OCI-LY3 (cell line): Measurements from ENCODE around the gene NCAM2.

Source experiments
- EZH2phosphoT487 ChIP-seq: fragments of 200-600 bp; shearing (Covaris generic); IDR thresholded peaks from 2 replicates; pipeline ENCODE4 v1.6.1; 2018; ENCODE audit warnings: antibody characterized with exemption, mixed run types, low read depth
- TF ChIP-seq, protein P1 (sequence below): fragments of 200-600, 300-600 bp; sonication (generic); IDR thresholded peaks from 2 replicates; pipeline ENCODE4 v1.5.1; 2014; ENCODE audit warnings: antibody characterized with exemption, low read length, low read depth

DNA sequence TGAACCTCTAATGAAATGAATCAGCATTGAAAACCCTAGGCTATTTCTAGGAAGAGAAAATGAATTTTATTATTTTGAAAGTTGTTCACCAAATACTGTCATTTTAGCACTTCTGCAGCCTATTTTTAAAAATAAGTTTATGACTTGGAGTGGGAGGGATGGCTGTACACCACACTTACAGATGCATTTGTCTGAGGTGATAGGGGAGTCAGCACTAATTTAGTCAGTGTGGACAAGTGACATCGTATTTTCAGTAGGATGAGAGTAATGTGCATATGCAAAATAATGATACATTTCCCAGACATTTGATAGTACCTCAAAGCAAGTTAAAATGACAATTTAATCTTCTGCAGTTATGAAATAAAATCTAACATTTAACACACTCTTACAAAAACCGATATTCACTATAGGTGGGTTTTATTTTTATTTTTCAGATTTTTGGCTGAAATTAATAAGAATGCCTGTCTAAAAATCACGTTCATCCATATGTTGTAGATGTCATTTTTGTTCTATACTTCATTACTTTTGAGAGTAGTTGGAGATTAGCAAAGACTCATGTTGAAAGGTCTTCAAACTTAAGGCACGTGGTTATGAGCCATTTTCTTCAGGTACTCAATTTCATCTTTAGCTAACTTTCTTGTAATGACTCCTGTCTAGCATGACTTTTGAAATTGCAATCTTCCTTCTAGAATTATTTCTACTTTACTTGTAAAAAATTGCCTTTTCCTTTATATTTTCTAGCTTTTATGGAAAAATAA, 186.7 kb downstream of the NCAM2 start:
- TF ChIP-seq, protein P1, sequence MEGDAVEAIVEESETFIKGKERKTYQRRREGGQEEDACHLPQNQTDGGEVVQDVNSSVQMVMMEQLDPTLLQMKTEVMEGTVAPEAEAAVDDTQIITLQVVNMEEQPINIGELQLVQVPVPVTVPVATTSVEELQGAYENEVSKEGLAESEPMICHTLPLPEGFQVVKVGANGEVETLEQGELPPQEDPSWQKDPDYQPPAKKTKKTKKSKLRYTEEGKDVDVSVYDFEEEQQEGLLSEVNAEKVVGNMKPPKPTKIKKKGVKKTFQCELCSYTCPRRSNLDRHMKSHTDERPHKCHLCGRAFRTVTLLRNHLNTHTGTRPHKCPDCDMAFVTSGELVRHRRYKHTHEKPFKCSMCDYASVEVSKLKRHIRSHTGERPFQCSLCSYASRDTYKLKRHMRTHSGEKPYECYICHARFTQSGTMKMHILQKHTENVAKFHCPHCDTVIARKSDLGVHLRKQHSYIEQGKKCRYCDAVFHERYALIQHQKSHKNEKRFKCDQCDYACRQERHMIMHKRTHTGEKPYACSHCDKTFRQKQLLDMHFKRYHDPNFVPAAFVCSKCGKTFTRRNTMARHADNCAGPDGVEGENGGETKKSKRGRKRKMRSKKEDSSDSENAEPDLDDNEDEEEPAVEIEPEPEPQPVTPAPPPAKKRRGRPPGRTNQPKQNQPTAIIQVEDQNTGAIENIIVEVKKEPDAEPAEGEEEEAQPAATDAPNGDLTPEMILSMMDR, result no peak
- no peak for TF ChIP-seq EZH2phosphoT487
